GM18499 (cell line): ENCODE results near the gene LRCOL1.
"Not testable (repeated sequence)": the region's sequence is repeated elsewhere in the genome, so short reads cannot be mapped to it uniquely, and the experiment has no call there.

Experiments used
- ATAC-seq: cut with Tn5 transposase; IDR thresholded peaks from one replicate; pipeline ENCODE4 v1.9.1; 2021; ENCODE audit warnings: moderate number of reproducible peaks; ENCODE audit not compliant: insufficient read depth, unreplicated experiment

LRCOL1 gene

DNA sequence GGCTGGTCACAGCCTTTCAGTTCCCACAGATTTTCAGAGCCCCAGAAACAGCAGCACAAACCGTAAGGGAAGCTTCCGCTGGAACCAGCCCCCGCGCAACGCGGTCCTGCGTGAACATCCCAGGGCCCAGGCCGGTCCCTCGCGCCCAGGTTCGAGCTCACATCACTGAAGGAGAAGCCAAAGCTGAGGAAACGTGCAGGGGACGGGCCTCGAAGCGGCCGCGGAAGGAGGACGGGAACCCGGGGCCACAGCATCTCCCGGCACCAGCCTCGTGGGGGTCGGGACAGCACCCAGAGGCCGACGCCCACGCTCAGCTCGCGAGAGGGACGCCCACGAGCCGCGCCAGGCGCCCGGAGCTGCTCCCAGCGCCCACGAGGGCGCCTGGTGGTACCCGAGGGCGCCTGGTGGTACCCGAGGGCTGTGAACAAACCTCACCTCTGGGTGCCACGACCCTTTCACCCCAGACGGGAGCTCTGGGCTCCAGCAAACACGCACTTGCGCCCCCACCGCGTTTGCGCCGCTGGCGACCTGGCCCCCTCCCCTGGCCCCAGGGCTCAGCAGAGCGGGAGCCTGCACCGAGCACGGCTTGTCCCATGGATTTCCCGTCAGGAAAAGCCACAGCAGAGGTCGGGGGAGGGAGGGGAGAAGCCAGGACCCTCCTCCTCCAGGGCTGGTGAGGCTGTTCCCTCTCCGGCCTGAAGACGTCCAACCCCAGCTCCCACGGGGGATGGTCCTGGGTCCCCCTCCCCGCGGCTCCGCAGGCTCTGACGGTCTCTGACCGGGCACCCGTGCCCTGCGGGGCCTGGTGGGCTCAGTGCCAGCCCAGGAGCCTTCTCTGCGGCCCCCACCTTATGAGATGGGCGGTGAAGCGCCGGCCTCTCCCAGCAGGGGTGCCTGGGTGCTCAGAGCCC, 6.9 kb downstream of the LRCOL1 start:
- ATAC-seq = no peak

DNA sequence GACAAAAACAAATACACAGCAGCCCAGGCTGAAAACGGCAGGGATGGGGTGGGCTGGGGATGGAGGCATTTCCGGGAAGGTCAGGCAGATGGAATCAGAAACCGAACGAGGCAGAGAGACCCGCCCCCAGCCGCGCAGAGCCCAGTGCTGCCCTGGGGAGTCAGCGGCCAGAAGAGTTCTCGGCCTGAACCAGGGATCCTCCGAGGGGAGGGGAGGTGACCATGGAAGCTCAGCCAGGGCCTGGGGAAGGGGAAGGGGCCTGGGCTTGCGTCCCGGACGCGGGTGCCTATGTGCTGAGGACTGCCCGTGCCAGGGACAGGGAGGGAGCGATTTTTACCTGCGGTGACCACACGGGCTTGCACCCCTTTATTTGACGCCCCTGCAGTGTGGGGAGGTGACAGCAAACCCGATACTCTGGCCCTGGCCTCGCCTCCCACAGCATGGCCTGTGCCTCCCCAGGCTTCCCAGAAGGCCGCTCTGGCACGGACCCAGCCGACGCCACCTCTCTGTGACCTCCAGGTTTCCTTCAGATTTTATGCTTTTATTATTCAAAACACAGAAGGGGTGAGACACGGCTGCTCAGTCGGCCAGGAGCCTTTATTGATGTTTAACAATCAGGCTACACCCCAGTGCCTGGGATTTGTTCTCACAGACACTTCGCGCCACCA, 7.7 kb downstream of the LRCOL1 start:
- no peak for ATAC-seq

- ATAC-seq = no peak
These were observed 9.1 kb downstream of the LRCOL1 start for GRCh38 chr12:132601171-132601883.

DNA sequence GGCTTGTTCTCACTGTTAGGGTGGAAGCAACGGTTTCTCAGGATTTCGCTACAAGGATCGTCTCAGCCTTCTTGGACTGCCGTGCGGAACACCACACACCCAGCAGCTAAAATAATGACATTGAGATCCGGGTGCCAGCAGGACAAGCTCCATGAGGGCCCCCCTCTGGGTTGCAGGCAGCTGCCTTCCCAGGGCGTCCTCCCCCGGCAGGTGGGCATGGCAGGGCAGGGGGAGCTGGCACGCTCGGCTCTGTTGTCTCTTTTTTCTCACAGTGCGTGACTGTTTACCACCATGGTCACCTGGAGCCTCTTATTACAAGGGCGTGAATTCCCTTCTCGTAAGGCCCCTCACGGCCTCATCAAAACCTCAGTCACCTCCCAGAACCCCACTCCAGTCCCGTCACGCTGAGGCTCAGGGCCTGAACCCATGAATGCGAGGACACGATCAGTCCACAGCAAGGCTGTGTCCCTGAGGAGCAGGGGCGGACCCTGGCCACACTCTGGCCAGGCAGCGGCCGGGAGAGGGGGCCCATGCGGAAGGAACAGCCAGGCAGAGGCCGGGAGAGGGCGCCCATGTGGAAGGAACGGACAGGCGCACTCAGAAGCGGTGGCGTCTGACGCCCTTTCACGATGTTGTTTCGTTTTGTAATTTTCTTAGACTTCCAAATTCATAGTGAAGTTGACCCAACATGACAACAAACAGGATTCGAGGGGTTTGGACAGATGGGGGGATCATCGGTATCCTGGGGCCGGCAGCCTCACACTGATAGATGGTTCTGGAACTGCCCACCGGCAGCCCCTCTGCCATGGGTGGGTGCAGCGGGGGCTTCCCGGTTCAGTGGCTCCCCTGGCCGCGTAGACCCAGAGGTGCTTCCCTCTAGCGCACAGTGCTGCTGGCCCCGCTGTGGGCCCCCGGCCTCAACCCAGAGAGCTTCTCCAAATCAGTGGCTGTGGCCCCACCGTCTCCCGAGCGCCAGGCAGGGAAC, 10.0 kb downstream of the LRCOL1 start:
- no peak for ATAC-seq

DNA sequence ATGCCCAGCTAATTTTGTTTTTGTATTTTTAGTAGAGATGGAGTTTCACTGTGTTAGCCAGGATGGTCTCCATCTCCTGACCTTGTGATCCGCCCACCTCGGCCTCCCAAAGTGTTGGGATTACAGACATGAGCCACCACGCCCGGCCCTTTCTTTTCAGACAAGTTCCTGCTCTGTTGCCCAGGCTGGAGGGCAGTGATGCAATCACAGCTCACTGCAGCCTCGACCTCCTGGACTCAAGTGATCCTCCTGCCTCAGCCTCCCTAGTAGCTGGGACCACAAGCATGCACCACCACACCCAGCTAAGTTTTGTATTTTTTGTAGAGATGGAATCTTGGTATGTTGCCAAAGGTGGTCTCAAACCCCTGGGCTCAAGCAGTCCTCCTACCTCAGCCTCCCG, 10.9 kb downstream of the LRCOL1 start:
- ATAC-seq = not testable (repeated sequence)

DNA sequence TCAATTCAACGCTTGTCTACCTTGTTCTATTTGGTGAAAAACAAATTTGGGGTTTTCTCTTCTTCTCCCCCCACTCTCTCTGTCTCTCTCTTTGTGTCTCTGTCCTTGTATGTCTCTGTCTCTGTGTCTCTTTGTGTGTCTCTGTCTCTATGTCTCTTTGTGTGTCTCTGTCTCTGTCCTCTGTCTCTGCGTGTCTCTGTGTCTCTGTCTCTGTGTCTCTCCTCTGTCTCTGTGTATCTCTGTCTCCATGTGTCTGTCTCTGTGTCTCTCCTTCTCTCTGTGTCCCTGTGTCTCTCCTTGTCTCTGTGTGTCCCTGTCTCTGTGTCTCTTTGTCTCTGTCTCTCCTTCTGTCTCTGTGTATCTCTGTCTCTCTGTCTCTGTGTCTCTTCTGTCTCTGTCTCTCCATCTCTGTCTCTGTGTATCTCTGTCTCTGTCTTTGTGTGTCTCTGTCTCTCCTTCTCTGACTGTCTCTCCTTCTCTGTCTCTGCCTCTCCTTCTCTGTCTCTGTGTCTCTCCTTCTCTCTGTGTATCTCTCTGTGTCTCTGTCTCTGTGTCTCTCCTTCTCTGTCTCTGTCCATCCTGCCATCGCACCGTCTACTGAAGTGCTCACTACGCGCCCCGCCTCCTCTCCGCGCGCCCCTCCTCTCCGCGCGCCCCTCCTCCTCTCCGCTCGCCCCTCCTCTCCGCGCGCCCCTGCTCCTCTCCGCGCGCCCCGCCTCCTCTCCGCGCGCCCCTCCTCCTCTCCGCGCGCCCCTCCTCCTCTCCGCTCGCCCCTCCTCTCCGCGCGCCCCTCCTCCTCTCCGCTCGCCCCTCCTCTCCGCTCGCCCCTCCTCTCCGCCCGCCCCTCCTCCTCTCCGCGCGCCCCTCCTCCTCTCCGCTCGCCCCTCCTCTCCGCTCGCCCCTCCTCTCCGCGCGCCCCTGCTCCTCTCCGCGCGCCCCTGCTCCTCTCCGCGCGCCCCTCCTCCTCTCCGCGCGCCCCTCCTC, 12.8 kb downstream of the LRCOL1 start:
- ATAC-seq = no peak

DNA sequence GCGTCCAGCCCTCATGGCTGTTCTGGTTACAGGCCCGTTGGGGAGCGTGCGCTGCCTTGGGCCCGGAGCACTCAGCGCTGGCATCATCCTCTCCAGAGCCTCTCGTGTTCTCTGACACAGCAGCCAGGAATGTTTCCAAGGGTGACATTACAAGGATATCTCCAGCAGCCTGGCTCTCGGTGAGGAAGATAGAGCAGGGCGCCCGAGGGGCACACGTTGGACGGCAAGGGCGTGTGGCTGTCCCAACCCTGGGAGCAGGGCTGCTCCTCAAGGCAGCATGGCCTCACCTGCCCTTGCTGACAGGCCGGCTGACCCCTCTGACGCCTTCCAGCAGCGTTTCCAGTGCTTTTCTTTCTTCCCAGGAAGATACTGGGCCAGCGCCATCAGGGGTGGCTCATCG, 14.4 kb downstream of the LRCOL1 start:
- no peak for ATAC-seq

- no peak for ATAC-seq
These were observed 15.2 kb downstream of the LRCOL1 start for GRCh38 chr12:132595183-132595582.

DNA sequence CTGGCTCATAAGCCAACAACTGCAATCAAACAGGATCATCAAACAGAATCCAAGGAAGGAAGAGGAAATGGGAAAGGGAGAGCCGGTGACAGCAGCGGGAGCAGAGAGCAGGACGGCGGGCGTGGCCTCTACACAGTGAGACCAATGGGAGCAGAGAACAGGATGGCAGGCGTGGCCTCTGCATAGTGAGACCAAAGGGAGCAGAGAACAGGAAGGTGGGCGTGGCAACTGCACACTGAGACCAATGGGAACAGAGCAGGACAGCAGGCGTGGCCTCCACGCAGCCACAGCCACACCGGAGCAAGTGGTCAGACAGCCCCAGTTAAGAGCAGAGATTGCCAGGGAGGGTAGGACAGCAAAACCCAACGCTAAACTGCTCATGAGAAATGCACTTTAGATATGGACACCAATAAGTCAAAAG, 16.4 kb downstream of the LRCOL1 start:
- ATAC-seq = no peak

DNA sequence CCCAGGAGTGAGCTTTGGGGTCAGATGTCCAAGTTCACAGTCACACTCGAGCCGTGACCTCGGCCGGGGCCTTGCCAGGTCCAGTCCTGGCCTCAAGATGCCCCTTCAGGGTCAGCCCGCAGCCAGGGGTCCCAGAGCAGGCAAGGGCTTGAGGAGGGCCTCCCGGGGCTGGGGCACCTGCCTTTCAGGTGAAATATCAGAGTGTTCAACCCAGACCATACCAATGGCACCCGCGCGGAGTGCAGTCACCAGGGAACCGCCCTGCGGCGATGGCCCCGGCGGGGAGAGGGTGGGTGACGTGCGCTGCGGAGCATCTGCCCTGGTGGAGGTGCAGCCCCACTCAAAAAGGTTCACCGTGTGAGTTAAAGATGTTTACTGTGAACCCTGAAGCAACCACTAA, 16.9 kb downstream of the LRCOL1 start:
- no peak for ATAC-seq

DNA sequence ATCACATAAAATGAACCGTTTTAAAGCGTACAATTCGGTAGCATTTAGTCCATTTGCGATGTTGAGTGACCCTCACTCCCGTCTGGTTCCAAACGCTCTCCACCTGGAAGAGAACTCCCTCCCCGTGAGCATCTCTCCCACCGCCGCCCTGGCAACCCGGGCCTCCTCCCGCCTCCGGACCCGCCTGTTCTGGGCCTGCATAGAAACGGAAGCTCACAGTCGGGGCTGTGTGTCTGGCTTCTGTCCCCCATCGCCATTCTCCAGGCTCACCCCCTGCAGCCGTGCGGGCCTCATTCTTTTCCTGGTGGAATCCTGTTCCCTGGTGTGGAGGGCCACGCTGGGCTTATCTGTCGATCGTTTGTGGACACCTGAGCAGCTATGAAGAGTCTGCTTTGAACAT, 17.3 kb downstream of the LRCOL1 start:
- no peak for ATAC-seq

GRCh38 chr12:132592282-132592970, 18.0 kb downstream of the LRCOL1 start:
- no peak for ATAC-seq

GRCh38 chr12:132591107-132591935, 19.1 kb downstream of the LRCOL1 start:
- ATAC-seq = no peak

- no peak for ATAC-seq
These were observed 21.3 kb downstream of the LRCOL1 start for GRCh38 chr12:132588821-132589669.

- no peak for ATAC-seq
These were observed 22.1 kb downstream of the LRCOL1 start for GRCh38 chr12:132588319-132588718.

DNA sequence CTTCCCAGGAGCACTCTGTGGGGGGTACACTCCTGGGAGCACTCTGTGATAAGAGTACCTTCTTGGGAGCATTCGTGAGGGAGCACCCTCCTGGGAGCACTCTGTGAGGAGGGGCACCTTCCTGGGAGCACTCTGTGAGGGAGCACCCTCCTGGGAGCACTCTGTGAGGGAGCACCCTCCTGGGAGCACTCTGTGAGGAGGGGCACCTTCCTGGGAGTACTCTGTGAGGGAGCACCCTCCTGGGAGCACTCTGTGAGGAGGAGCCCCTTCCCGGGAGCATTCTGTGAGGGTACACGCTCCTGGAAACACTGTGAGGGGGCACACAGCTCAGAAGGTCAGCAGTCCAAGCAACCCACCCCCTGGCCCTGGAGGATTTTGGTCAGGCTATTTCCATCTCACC, 22.6 kb downstream of the LRCOL1 start:
- no peak for ATAC-seq
